Mesodermal cell (in vitro differentiated cells): Measurements from ENCODE around the gene SEZ6L2.
A peak's percentile ranks its signal among the peaks of the same experiment; 100 is the strongest.

Experiments
- H3K27ac ChIP-seq: 2 replicates; pipeline ENCODE4 v1.7.0; 2013; ENCODE audit warnings: mild to moderate bottlenecking, low read depth, low read length, moderate library complexity; ENCODE audit not compliant: severe bottlenecking
- H3K36me3 ChIP-seq: 2 replicates; pipeline ENCODE4 v1.7.1; 2013; ENCODE audit warnings: mild to moderate bottlenecking, low read length, moderate library complexity; ENCODE audit not compliant: control insufficient read depth, insufficient read depth
- H3K4me1 ChIP-seq: one replicate; pipeline ENCODE4 v1.7.1; 2013; ENCODE audit warnings: mild to moderate bottlenecking, low read length; ENCODE audit not compliant: insufficient read depth, control insufficient read depth, poor library complexity, severe bottlenecking
- H3K4me3 ChIP-seq: 2 replicates; pipeline ENCODE4 v1.7.0; 2013; ENCODE audit warnings: low read length, control low read depth, mild to moderate bottlenecking; ENCODE audit not compliant: insufficient read depth, poor library complexity, severe bottlenecking; ENCODE audit errors: extremely low read depth
- H3K9me3 ChIP-seq: 2 replicates; pipeline ENCODE4 v1.7.1; 2013; ENCODE audit warnings: mild to moderate bottlenecking, low read length, moderate library complexity; ENCODE audit not compliant: control insufficient read depth
- WGBS, 2 experiments: methylation state at CpG; one replicate each; pipeline ENCODE4 v1.1.5; 2013; ENCODE audit warnings: missing lambda C conversion rate in 2 of 2; ENCODE audit not compliant: insufficient coverage in 2 of 2; 5-methylcytosine and 5-hydroxymethylcytosine counted together

SEZ6L2 gene

GRCh38 chr16:29868396-29869009 lies 30.8 kb downstream of the SEZ6L2 start:
- no peak overlapping the region for H3K27ac ChIP-seq
- 90% methylated on average over 5 to 6 of the region's 8 CpGs for WGBS, 2 experiments
- H3K36me3 ChIP-seq: peaks cover 10% of the 10 kb centered on the region
- H3K4me1 ChIP-seq: no peaks in the 10 kb centered on the region
- H3K4me3 ChIP-seq: no peak overlapping the region
- H3K9me3 ChIP-seq: no peaks in the 10 kb centered on the region

GRCh38 chr16:29864205-29864604 lies 35.1 kb downstream of the SEZ6L2 start:
- no peak overlapping the region for H3K4me3 ChIP-seq
- peaks cover 20% of the 10 kb centered on the region for H3K36me3 ChIP-seq
- 80 to 90% methylated on average over 9 of the region's 9 CpGs for WGBS, 2 experiments
- no peak overlapping the region for H3K27ac ChIP-seq
- peaks cover 5% of the 10 kb centered on the region for H3K4me1 ChIP-seq
- H3K9me3 ChIP-seq: no peaks in the 10 kb centered on the region

GRCh38 chr16:29863669-29863984 lies 35.7 kb downstream of the SEZ6L2 start:
- peaks cover 26% of the 10 kb centered on the region for H3K36me3 ChIP-seq
- H3K4me3 ChIP-seq: peak overlapping the region; percentile 8
- WGBS, 2 experiments: 47 to 71% methylated on average over 10 to 12 of the region's 16 CpGs
- no peaks in the 10 kb centered on the region for H3K9me3 ChIP-seq
- peak overlapping the region; percentile 100 for H3K27ac ChIP-seq
- H3K4me1 ChIP-seq: peaks cover 5% of the 10 kb centered on the region

GRCh38 chr16:29862884-29863668 lies 36.3 kb downstream of the SEZ6L2 start, which contains the start of gene CDIPT:
TSS of gene CDIPT (minus strand) at chr16:29863226. CDS start at chr16:29862857, 369 bp downstream.
- Histone ChIP-seq H3K4me3 (peak within 1 kb of the TSS; percentile 86), H3K27ac (peak within 1 kb of the TSS; percentile 100), H3K36me3 (peaks cover 31% of the 10 kb centered on the region), H3K4me1 (peaks cover 5% of the 10 kb centered on the region), H3K9me3 (no peaks in the 10 kb centered on the region)
- 0% methylated on average over 34 to 42 of the region's 57 CpGs for WGBS, 2 experiments

GRCh38 chr16:29862383-29862883 lies 36.9 kb downstream of the SEZ6L2 start:
- H3K36me3 ChIP-seq: peaks cover 32% of the 10 kb centered on the region
- H3K9me3 ChIP-seq: no peaks in the 10 kb centered on the region
- 1% methylated on average over 26 of the region's 27 CpGs for WGBS, 2 experiments
- peaks cover 5% of the 10 kb centered on the region for H3K4me1 ChIP-seq
- H3K27ac ChIP-seq: peak overlapping the region; percentile 100
- peak overlapping the region; percentile 86 for H3K4me3 ChIP-seq

- WGBS, 2 experiments: 90 to 94% methylated on average over 4 to 9 of the region's 9 CpGs
- H3K4me3 ChIP-seq: no peak overlapping the region
- peaks cover 32% of the 10 kb centered on the region for H3K36me3 ChIP-seq
- H3K27ac ChIP-seq: no peak overlapping the region
- H3K9me3 ChIP-seq: no peaks in the 10 kb centered on the region
- peaks cover 5% of the 10 kb centered on the region for H3K4me1 ChIP-seq
Measured at GRCh38 chr16:29860218-29860617, 39.1 kb downstream of the SEZ6L2 start.

- Histone ChIP-seq H3K4me1 (peaks cover 5% of the 10 kb centered on the region), H3K4me3 (no peak overlapping the region), H3K36me3 (peaks cover 32% of the 10 kb centered on the region), H3K27ac (no peak overlapping the region), H3K9me3 (no peaks in the 10 kb centered on the region)
- 93 to 98% methylated on average over 18 of the region's 19 CpGs for WGBS, 2 experiments
Measured at GRCh38 chr16:29858974-29859373, 40.4 kb downstream of the SEZ6L2 start.

- H3K9me3 ChIP-seq: no peaks in the 10 kb centered on the region
- H3K27ac ChIP-seq: no peak overlapping the region
- WGBS, 2 experiments: 96 to 98% methylated on average over 8 of the region's 10 CpGs
- H3K36me3 ChIP-seq: peaks cover 32% of the 10 kb centered on the region
- H3K4me3 ChIP-seq: no peak overlapping the region
- peaks cover 5% of the 10 kb centered on the region for H3K4me1 ChIP-seq
Measured at GRCh38 chr16:29858149-29858849, 41.1 kb downstream of the SEZ6L2 start.

- no peak overlapping the region for H3K27ac ChIP-seq
- H3K4me1 ChIP-seq: peaks cover 3% of the 10 kb centered on the region
- no peaks in the 10 kb centered on the region for H3K9me3 ChIP-seq
- H3K4me3 ChIP-seq: no peak overlapping the region
- 92 to 95% methylated on average over 6 to 7 of the region's 7 CpGs for WGBS, 2 experiments
- peaks cover 32% of the 10 kb centered on the region for H3K36me3 ChIP-seq
Measured at GRCh38 chr16:29857133-29857760, 42.1 kb downstream of the SEZ6L2 start.

GRCh38 chr16:29854520-29855100 lies 44.7 kb downstream of the SEZ6L2 start:
- Histone ChIP-seq H3K27ac (no peak overlapping the region), H3K4me3 (no peak overlapping the region), H3K4me1 (peaks cover 4% of the 10 kb centered on the region), H3K36me3 (peaks cover 16% of the 10 kb centered on the region), H3K9me3 (no peaks in the 10 kb centered on the region)
- WGBS, 2 experiments: 83 to 95% methylated on average over 3 to 5 of the region's 5 CpGs
